IMR-90 (cell line): ENCODE measurements around the gene TXNDC5. TPM values are rescaled to one million over a fixed set of nuclear protein-coding genes. Genes with fewer than 3 reads are reported as not detected.

Experiments used
- ATAC-seq: fragments of 200-7000 bp; cut with Tn5 transposase; 2 replicates; pipeline ENCODE4 v1.9.1; 2020; ENCODE audit warnings: low read depth, mild to moderate bottlenecking, moderate library complexity
- BruUV-seq: library from RNA; stranded (reverse); fragments of 400-500 nt; replicated peaks from 2 replicates; lab custom pipeline; 2021; lab: Mats Ljungman, UMichigan
- CTCF ChIA-PET: fragments of 300-600 bp; formaldehyde crosslinking; extraction: SDS; loops from one replicate; lab custom pipeline; 2021; ENCODE audit warnings: antibody characterized with exemption; lab: Yijun Ruan, JAX
- POLR2A ChIA-PET: fragments of 300-600 bp; sonication (Branson Sonifier 250); formaldehyde crosslinking; loops from one replicate; lab custom pipeline; 2022; ENCODE audit warnings: antibody characterized with exemption; ENCODE audit not compliant: unreplicated experiment; lab: Charles Lee
- DNase-seq: peaks from one replicate; pipeline ENCODE4 v3.0.0; 2013
- H2AFZ ChIP-seq: replicated peaks from 2 replicates; pipeline ENCODE3; 2013; ENCODE audit warnings: low read length, mild to moderate bottlenecking; ENCODE audit not compliant: poor library complexity
- H2AK5ac ChIP-seq: 2 replicates; pipeline ENCODE4 v1.6.1; 2013; ENCODE audit warnings: low read depth, low read length, inconsistent platforms
- H2AK9ac ChIP-seq: replicated peaks from 2 replicates; pipeline ENCODE3; 2013; ENCODE audit warnings: mild to moderate bottlenecking, low read depth, low read length, moderate library complexity; ENCODE audit not compliant: poor library complexity
- H2BK120ac ChIP-seq: 2 replicates; pipeline ENCODE4 v1.6.1; 2013; ENCODE audit warnings: low read depth, low read length, inconsistent platforms
- H2BK15ac ChIP-seq: 3 replicates; pipeline ENCODE4 v1.6.1; 2013; ENCODE audit warnings: low read depth, low read length, inconsistent platforms
- H2BK20ac ChIP-seq: 2 replicates; pipeline ENCODE4 v1.6.1; 2013; ENCODE audit warnings: low read depth, mild to moderate bottlenecking, inconsistent platforms, low read length, moderate library complexity
- H2BK5ac ChIP-seq: 2 replicates; pipeline ENCODE4 v1.6.1; 2013; ENCODE audit warnings: mild to moderate bottlenecking, low read depth, low read length, inconsistent platforms; ENCODE audit not compliant: poor library complexity, severe bottlenecking
- H3K14ac ChIP-seq: replicated peaks from 2 replicates; pipeline ENCODE4 v1.6.1; 2013; ENCODE audit warnings: low read depth, low read length, inconsistent platforms
- H3K18ac ChIP-seq: 2 replicates; pipeline ENCODE4 v1.6.1; 2013; ENCODE audit warnings: low read depth, low read length, control low read depth
- H3K23ac ChIP-seq: 2 replicates; pipeline ENCODE4 v1.6.1; 2013; ENCODE audit warnings: low read depth, low read length, inconsistent platforms
- H3K27ac ChIP-seq: 2 replicates; pipeline ENCODE4 v1.5.1; 2013; ENCODE audit warnings: mild to moderate bottlenecking, control low read depth, low read length; ENCODE audit not compliant: insufficient read depth
- H3K27me3 ChIP-seq: 2 replicates; pipeline ENCODE4 v1.6.1; 2013; ENCODE audit warnings: low read length; ENCODE audit not compliant: control insufficient read depth, insufficient read depth
- H3K36me3 ChIP-seq: 2 replicates; pipeline ENCODE4 v1.6.1; 2013; ENCODE audit warnings: low read length, mixed read lengths; ENCODE audit not compliant: control insufficient read depth, insufficient read depth
- H3K4ac ChIP-seq: 2 replicates; pipeline ENCODE4 v1.6.1; 2013; ENCODE audit warnings: low read depth, low read length, inconsistent platforms
- H3K4me1 ChIP-seq: 2 replicates; pipeline ENCODE4 v1.6.1; 2013; ENCODE audit warnings: low read length, mixed read lengths; ENCODE audit not compliant: control insufficient read depth, insufficient read depth
- H3K4me2 ChIP-seq: 2 replicates; pipeline ENCODE4 v1.6.1; 2013; ENCODE audit warnings: low read depth, mild to moderate bottlenecking, control low read depth, low read length, moderate library complexity
- H3K4me3 ChIP-seq: 2 replicates; pipeline ENCODE4 v1.5.1; 2013; ENCODE audit warnings: low read depth, mild to moderate bottlenecking, control low read depth, low read length, moderate library complexity; ENCODE audit not compliant: insufficient read depth
- H3K56ac ChIP-seq: 2 replicates; pipeline ENCODE4 v1.6.1; 2013; ENCODE audit warnings: low read length, inconsistent platforms; ENCODE audit not compliant: insufficient read depth; ENCODE audit errors: extremely low read depth
- H3K79me1 ChIP-seq, 2 experiments: 2 replicates each; pipeline ENCODE4 v1.6.1; 2013; ENCODE audit warnings: low read length in 2 of 2, inconsistent platforms in 1 of 2, low read depth in 1 of 2
- H3K9ac ChIP-seq: 2 replicates; pipeline ENCODE4 v1.6.1; 2013; ENCODE audit warnings: low read depth, low read length, control low read depth
- H3K9me1 ChIP-seq: 2 replicates; pipeline ENCODE4 v1.6.1; 2013; ENCODE audit warnings: low read length, inconsistent platforms; ENCODE audit not compliant: insufficient read depth
- H3K9me3 ChIP-seq: 2 replicates; pipeline ENCODE4 v1.6.1; 2013; ENCODE audit warnings: low read length; ENCODE audit not compliant: control insufficient read depth, insufficient read depth
- H4K20me1 ChIP-seq: 2 replicates; pipeline ENCODE4 v1.6.1; 2013; ENCODE audit warnings: low read length, inconsistent platforms; ENCODE audit not compliant: insufficient read depth
- H4K5ac ChIP-seq: 2 replicates; pipeline ENCODE4 v1.6.1; 2013; ENCODE audit warnings: mild to moderate bottlenecking, low read depth, low read length, control low read depth
- H4K8ac ChIP-seq, 2 experiments: 2 replicates each; pipeline ENCODE4 v1.6.1; 2013; ENCODE audit warnings: low read depth in 2 of 2, low read length in 2 of 2, control low read depth in 1 of 2, inconsistent platforms in 1 of 2
- H4K91ac ChIP-seq: 2 replicates; pipeline ENCODE4 v1.6.1; 2013; ENCODE audit warnings: low read depth, low read length, inconsistent platforms; ENCODE audit not compliant: insufficient read depth
- BHLHE40 ChIP-seq: fragments of 150-350 bp; IDR thresholded peaks from 2 replicates; pipeline ENCODE4 v1.6.1; 2016; ENCODE audit warnings: mild to moderate bottlenecking, low read depth, low read length
- CEBPB ChIP-seq: IDR thresholded peaks from 2 replicates; pipeline ENCODE4 v1.6.1; 2012; ENCODE audit warnings: low read depth, low read length, improper control_type of control experiment
- CHD1 ChIP-seq: IDR thresholded peaks from 2 replicates; pipeline ENCODE4 v1.6.1; 2012; ENCODE audit warnings: low read depth, low read length, improper control_type of control experiment
- FOS ChIP-seq: fragments of 150-350 bp; IDR thresholded peaks from 2 replicates; pipeline ENCODE4 v1.6.1; 2016; ENCODE audit warnings: low read depth, low read length
- MAFK ChIP-seq: IDR thresholded peaks from 2 replicates; pipeline ENCODE4 v1.6.1; 2012; ENCODE audit warnings: low read depth, low read length, improper control_type of control experiment
- MAZ ChIP-seq: IDR thresholded peaks from 2 replicates; pipeline ENCODE4 v1.6.1; 2012; ENCODE audit warnings: low read depth, mild to moderate bottlenecking, low read length, improper control_type of control experiment, moderate library complexity, borderline replicate concordance
- MXI1 ChIP-seq: IDR thresholded peaks from 2 replicates; pipeline ENCODE4 v1.6.1; 2012; ENCODE audit warnings: low read depth, mild to moderate bottlenecking, low read length, moderate library complexity, borderline replicate concordance
- NFE2L2 ChIP-seq: fragments of 150-350 bp; IDR thresholded peaks from 2 replicates; pipeline ENCODE4 v1.6.1; 2016; ENCODE audit warnings: low read depth, mild to moderate bottlenecking, low read length
- POLR2A ChIP-seq: IDR thresholded peaks from 2 replicates; pipeline ENCODE4 v1.6.1; 2012; ENCODE audit warnings: mild to moderate bottlenecking, low read depth, low read length
- RCOR1 ChIP-seq: IDR thresholded peaks from 2 replicates; pipeline ENCODE4 v1.6.1; 2012; ENCODE audit warnings: mild to moderate bottlenecking, low read length, improper control_type of control experiment; ENCODE audit not compliant: insufficient replicate concordance
- RFX5 ChIP-seq: IDR thresholded peaks from 2 replicates; pipeline ENCODE4 v1.8.0; 2012; ENCODE audit warnings: low read depth, mild to moderate bottlenecking, low read length, moderate library complexity
- SMC3 ChIP-seq: fragments of 150-350 bp; IDR thresholded peaks from 2 replicates; pipeline ENCODE4 v1.6.1; 2016; ENCODE audit warnings: low read depth, mild to moderate bottlenecking, antibody characterized with exemption, low read length, moderate library complexity
- WGBS, 2 experiments: methylation state at CpG; one replicate each; pipeline versions ENCODE4 v1.1.5 to v1.1.7; 2013; ENCODE audit warnings: missing lambda C conversion rate in 2 of 2; ENCODE audit not compliant: insufficient read length in 1 of 2; ENCODE audit errors: extremely low coverage in 2 of 2; 5-methylcytosine and 5-hydroxymethylcytosine counted together
- dilution Hi-C: fragments of 300-500 bp; cut with HindIII; formaldehyde crosslinking; loops from one replicate; pipeline ENCODE4 v1.14.3; 2018; ENCODE audit warnings: low sequenced_read_pairs; ENCODE audit not compliant: unreplicated experiment
- in situ Hi-C: fragments of 300-500 bp; cut with MboI; formaldehyde crosslinking; loops from 3 replicates; pipeline ENCODE4 v1.14.3; 2019; ENCODE audit warnings: low sequenced_read_pairs, inconsistent platforms, mixed read lengths
- intact Hi-C: fragments of 100-400 bp; cut with micrococcal nuclease; formaldehyde crosslinking; loops from 2 replicates; pipeline ENCODE4 v1.10.0; 2022
- polyA plus RNA-seq, 3 experiments: library from polyadenylated mRNA; depleted of rRNA; stranded (reverse); fragments of >200 nt; gene quantifications; 2 replicates each; pipeline ENCODE4 v1.2.3, GENCODE V29; 2012; ENCODE audit warnings: low replicate concordance in 1 of 3
- total RNA-seq: library from RNA; depleted of rRNA; stranded (reverse); fragments of >200 nt; gene quantifications from 2 replicates; pipeline ENCODE4 v1.2.3, GENCODE V29; 2012
- TF ChIP-seq, protein P1 (sequence below): conservative IDR thresholded peaks from 2 replicates; pipeline ENCODE4 v1.5.1; 2012; ENCODE audit warnings: mild to moderate bottlenecking, low read depth, low read length, improper control_type of control experiment
- TF ChIP-seq, protein P2 (sequence below): fragments of 150-350 bp; IDR thresholded peaks from 2 replicates; pipeline ENCODE4 v1.6.1; 2016; ENCODE audit warnings: low read depth, mild to moderate bottlenecking, low read length, moderate library complexity, borderline replicate concordance
- TF ChIP-seq, protein P3 (sequence below): fragments of 150-350 bp; IDR thresholded peaks from 2 replicates; pipeline ENCODE4 v1.6.1; 2017; ENCODE audit warnings: mild to moderate bottlenecking, antibody characterized with exemption, low read length, low read depth

TXNDC5 gene
- total and polyA plus RNA-seq, 2 of the 4 experiments (the other 2 are of a cell fraction): 274 to 439 TPM

DNA sequence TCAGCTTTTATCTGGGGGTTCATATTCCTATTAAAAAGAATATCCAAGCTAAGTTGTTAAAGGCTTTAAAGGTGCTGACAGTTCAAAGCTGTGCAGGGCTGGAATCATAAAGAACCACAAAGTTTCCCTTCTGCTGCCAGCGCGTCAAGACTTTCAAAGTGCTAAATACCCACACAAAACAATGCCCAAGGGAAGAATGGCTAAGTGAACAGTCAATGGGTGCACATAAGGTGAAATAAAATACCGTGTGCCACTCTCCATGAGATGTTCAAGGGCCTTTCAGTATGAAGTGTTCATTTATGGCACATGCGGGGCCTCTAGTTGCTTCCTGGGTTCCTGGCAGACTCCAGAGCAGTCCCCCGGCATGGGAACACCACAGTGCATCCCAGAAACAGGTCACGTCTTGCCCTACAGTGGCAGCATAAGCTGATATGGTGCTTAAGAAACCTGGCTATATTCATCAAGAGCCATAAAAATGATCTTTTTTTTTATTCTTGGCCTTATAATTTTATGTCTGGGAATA is 14.1 kb downstream of the TXNDC5 start:
- Histone ChIP-seq H4K8ac (no peak overlapping the region), H3K9me1 (no peaks in the 10 kb centered on the region), H3K36me3 (peaks cover 66% of the 10 kb centered on the region), H4K20me1 (no peaks in the 10 kb centered on the region; the same call in 1 of the 2 replicates), H2BK15ac (no peak overlapping the region), H4K5ac (no peak overlapping the region), H2BK120ac (no peak overlapping the region), H3K4ac (no peak overlapping the region), H3K14ac (no peak overlapping the region), H3K9ac (no peak overlapping the region), H3K27me3 (no peaks in the 10 kb centered on the region), H4K91ac (no peak overlapping the region), H2AFZ (no peak overlapping the region), H3K23ac (no peak overlapping the region), H2AK5ac (no peak overlapping the region), H2BK20ac (no peak overlapping the region), H3K56ac (no peak overlapping the region), H3K27ac (no peak overlapping the region), H2AK9ac (no peak overlapping the region), H3K18ac (no peak overlapping the region), H3K4me2 (no peak overlapping the region), H3K4me3 (no peak overlapping the region), H3K4me1 (no peaks in the 10 kb centered on the region), H3K79me1 (peaks cover 15 to 28% of the 10 kb centered on the region in 2 experiments), H3K9me3 (no peaks in the 10 kb centered on the region), H2BK5ac (no peak overlapping the region)
- dilution Hi-C loops (no loop called here), in situ Hi-C loops (loop anchor here (10.0 kb wide), 1 partner anchor 172 kb away; the partner anchor contains the start of gene BMP6), intact Hi-C loops (no loop called here)
- no peak for DNase-seq
- no peak for ATAC-seq
- 80% methylated on average over 1 of the region's 6 CpGs; no CpG with 5 or more reads in 1 of the 2 experiments for WGBS, 2 experiments
- ChIA-PET CTCF (no interaction called here), POLR2A (no interaction called here)
- no TSS peak for BruUV-seq
- TF ChIP-seq RFX5 (no peak), CEBPB (no peak), MAZ (no peak), CHD1 (no peak), SMC3 (no peak), MXI1 (no peak), NFE2L2 (no peak), MAFK (no peak), FOS (no peak), BHLHE40 (no peak), POLR2A (no peak), RCOR1 (no peak)
- TF ChIP-seq, protein P1, sequence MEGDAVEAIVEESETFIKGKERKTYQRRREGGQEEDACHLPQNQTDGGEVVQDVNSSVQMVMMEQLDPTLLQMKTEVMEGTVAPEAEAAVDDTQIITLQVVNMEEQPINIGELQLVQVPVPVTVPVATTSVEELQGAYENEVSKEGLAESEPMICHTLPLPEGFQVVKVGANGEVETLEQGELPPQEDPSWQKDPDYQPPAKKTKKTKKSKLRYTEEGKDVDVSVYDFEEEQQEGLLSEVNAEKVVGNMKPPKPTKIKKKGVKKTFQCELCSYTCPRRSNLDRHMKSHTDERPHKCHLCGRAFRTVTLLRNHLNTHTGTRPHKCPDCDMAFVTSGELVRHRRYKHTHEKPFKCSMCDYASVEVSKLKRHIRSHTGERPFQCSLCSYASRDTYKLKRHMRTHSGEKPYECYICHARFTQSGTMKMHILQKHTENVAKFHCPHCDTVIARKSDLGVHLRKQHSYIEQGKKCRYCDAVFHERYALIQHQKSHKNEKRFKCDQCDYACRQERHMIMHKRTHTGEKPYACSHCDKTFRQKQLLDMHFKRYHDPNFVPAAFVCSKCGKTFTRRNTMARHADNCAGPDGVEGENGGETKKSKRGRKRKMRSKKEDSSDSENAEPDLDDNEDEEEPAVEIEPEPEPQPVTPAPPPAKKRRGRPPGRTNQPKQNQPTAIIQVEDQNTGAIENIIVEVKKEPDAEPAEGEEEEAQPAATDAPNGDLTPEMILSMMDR: no peak
- TF ChIP-seq, protein P2, sequence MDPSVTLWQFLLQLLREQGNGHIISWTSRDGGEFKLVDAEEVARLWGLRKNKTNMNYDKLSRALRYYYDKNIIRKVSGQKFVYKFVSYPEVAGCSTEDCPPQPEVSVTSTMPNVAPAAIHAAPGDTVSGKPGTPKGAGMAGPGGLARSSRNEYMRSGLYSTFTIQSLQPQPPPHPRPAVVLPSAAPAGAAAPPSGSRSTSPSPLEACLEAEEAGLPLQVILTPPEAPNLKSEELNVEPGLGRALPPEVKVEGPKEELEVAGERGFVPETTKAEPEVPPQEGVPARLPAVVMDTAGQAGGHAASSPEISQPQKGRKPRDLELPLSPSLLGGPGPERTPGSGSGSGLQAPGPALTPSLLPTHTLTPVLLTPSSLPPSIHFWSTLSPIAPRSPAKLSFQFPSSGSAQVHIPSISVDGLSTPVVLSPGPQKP: no peak
- TF ChIP-seq, protein P3, sequence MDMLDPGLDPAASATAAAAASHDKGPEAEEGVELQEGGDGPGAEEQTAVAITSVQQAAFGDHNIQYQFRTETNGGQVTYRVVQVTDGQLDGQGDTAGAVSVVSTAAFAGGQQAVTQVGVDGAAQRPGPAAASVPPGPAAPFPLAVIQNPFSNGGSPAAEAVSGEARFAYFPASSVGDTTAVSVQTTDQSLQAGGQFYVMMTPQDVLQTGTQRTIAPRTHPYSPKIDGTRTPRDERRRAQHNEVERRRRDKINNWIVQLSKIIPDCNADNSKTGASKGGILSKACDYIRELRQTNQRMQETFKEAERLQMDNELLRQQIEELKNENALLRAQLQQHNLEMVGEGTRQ: no peak
